GM12878 (cell line): ENCODE data around the gene PRSS8. TPM values are rescaled to one million over a fixed set of nuclear protein-coding genes. Genes with fewer than 3 reads are reported as not detected.

ENCODE experiments used
- ATAC-seq: fragments of 200-7000 bp; cut with Tn5 transposase; 3 replicates; pipeline ENCODE4 v1.9.1; 2020; ENCODE audit warnings: mild to moderate bottlenecking, moderate library complexity
- BruUV-seq: library from RNA; stranded (reverse); fragments of 400-500 nt; replicated peaks from 2 replicates; lab custom pipeline; 2021; lab: Mats Ljungman, UMichigan
- CTCF ChIA-PET: fragments of 300-600 bp; sonication (Branson Sonifier 250); formaldehyde crosslinking; extraction: SDS; loops from one replicate; lab custom pipeline; 2021; ENCODE audit warnings: inconsistent platforms; lab: Yijun Ruan, JAX
- POLR2A ChIA-PET: fragments of 350-600 bp; formaldehyde crosslinking; extraction: SDS; loops from one replicate; lab custom pipeline; 2021; ENCODE audit warnings: inconsistent platforms; lab: Charles Lee
- RAD21 ChIA-PET: fragments of 300-600 bp; sonication (Branson Sonifier 250); formaldehyde crosslinking; loops from one replicate; lab custom pipeline; 2023; ENCODE audit warnings: antibody characterized with exemption; ENCODE audit not compliant: unreplicated experiment; lab: Charles Lee
- SMC1A ChIA-PET: fragments of 300-600 bp; sonication (Branson Sonifier 250); formaldehyde crosslinking; loops from one replicate; lab custom pipeline; 2023; ENCODE audit not compliant: unreplicated experiment, uncharacterized antibody; lab: Charles Lee
- DNase-seq: peaks from one replicate; pipeline ENCODE4 v3.0.0-alpha.2; 2011; ENCODE audit warnings: low read depth, low spot score
- FAIRE-seq: peaks from 3 replicates; lab custom pipeline; 2011; peaks lifted over from hg19 to GRCh38; lab: Jason Lieb, UNC
- H2AFZ ChIP-seq: 2 replicates; pipeline ENCODE4 v1.6.0; 2011; ENCODE audit warnings: low read depth, low read length, control low read depth; ENCODE audit not compliant: control insufficient read depth
- H3K27ac ChIP-seq: 2 replicates; pipeline ENCODE4 v1.5.1; 2011; ENCODE audit warnings: control low read depth; ENCODE audit not compliant: control insufficient read depth, insufficient read depth
- H3K27me3 ChIP-seq, 2 experiments: replicated peaks in 1 of 2; 2 replicates each; pipeline versions ENCODE4 v1.6.0 to v1.6.1; 2011; ENCODE audit warnings: low read length in 1 of 2; ENCODE audit not compliant: control insufficient read depth in 2 of 2, insufficient read depth in 2 of 2
- H3K36me3 ChIP-seq, 2 experiments: 2 replicates each; pipeline ENCODE4 v1.5.1; 2011; ENCODE audit warnings: low read length in 1 of 2; ENCODE audit not compliant: control insufficient read depth in 2 of 2, insufficient read depth in 2 of 2
- H3K4me1 ChIP-seq: 2 replicates; pipeline ENCODE4 v1.6.1; 2011; ENCODE audit warnings: mild to moderate bottlenecking, low read length, moderate library complexity, mixed read lengths; ENCODE audit not compliant: control insufficient read depth, insufficient read depth
- H3K4me2 ChIP-seq: 2 replicates; pipeline ENCODE4 v1.6.0; 2011; ENCODE audit warnings: control low read depth; ENCODE audit not compliant: control insufficient read depth, insufficient read depth
- H3K4me3 ChIP-seq: fragments of 200-600 bp; sonication (generic); 2 replicates; pipeline ENCODE4 v1.5.1; 2016
- H3K79me2 ChIP-seq: 2 replicates; pipeline ENCODE4 v1.6.0; 2011; ENCODE audit warnings: low read length; ENCODE audit not compliant: control insufficient read depth, insufficient read depth
- H3K9ac ChIP-seq: 2 replicates; pipeline ENCODE4 v1.8.0; 2011; ENCODE audit warnings: low read length, control low read depth, mixed read lengths; ENCODE audit not compliant: control insufficient read depth, insufficient read depth
- H3K9me3 ChIP-seq: replicated peaks from 3 replicates; pipeline ENCODE4 v1.5.1; 2011; ENCODE audit warnings: mild to moderate bottlenecking, low read length; ENCODE audit not compliant: control insufficient read depth, insufficient read depth
- H4K20me1 ChIP-seq: 2 replicates; pipeline ENCODE4 v1.6.0; 2011; ENCODE audit not compliant: control insufficient read depth, insufficient read depth
- CBFB ChIP-seq: IDR thresholded peaks from 2 replicates; pipeline ENCODE4 v1.6.1; 2016; ENCODE audit warnings: antibody characterized with exemption, low read depth
- CBX5 ChIP-seq: sonication (generic); IDR thresholded peaks from 2 replicates; pipeline ENCODE4 v1.6.1; 2016; ENCODE audit warnings: low read depth, moderate library complexity, mild to moderate bottlenecking, inconsistent platforms
- E2F8 ChIP-seq: fragments of 450-650 bp; IDR thresholded peaks from 2 replicates; pipeline ENCODE4 v1.6.1; 2018; ENCODE audit warnings: mild to moderate bottlenecking, low read depth, moderate library complexity; ENCODE audit not compliant: partially characterized antibody
- ELK1 ChIP-seq: IDR thresholded peaks from 2 replicates; pipeline ENCODE4 v1.6.1; 2012; ENCODE audit warnings: low read depth, low read length, improper control_type of control experiment
- FOXK2 ChIP-seq: fragments of 450-650 bp; IDR thresholded peaks from 2 replicates; pipeline ENCODE4 v1.6.1; 2017; ENCODE audit warnings: mild to moderate bottlenecking, moderate library complexity
- IRF5 ChIP-seq: fragments of 450-650 bp; IDR thresholded peaks from 2 replicates; pipeline ENCODE4 v1.6.1; 2017; ENCODE audit warnings: borderline replicate concordance
- MTA3 ChIP-seq: IDR thresholded peaks from 2 replicates; pipeline ENCODE4 v1.6.1; 2012; ENCODE audit warnings: low read length, inconsistent platforms, borderline replicate concordance
- NR2C2 ChIP-seq: IDR thresholded peaks from 2 replicates; pipeline ENCODE4 v1.6.1; 2011; ENCODE audit warnings: borderline replicate concordance, low read depth; ENCODE audit not compliant: control insufficient read depth, insufficient read length
- PBX3 ChIP-seq: IDR thresholded peaks from 2 replicates; pipeline ENCODE4 v1.6.1; 2011; ENCODE audit warnings: mild to moderate bottlenecking, low read depth, low read length, moderate library complexity; ENCODE audit not compliant: insufficient replicate concordance
- RCOR1 ChIP-seq: conservative IDR thresholded peaks from 2 replicates; pipeline ENCODE4 v1.6.1; 2012; ENCODE audit warnings: low read depth, low read length, improper control_type of control experiment
- ZBTB33 ChIP-seq: fragments of 450-650 bp; IDR thresholded peaks from 2 replicates; pipeline ENCODE4 v1.6.1; 2017; ENCODE audit warnings: mild to moderate bottlenecking
- ZBTB4 ChIP-seq: fragments of 450-650 bp; formaldehyde crosslinking; IDR thresholded peaks from 2 replicates; pipeline ENCODE4 v1.4.0; 2022; ENCODE audit warnings: mild to moderate bottlenecking, moderate library complexity
- WGBS: methylation state at CpG from one replicate; pipeline ENCODE4 v1.1.6; 2016; ENCODE audit warnings: low lambda C conversion rate; ENCODE audit not compliant: insufficient replicate concordance, insufficient coverage; ENCODE audit errors: missing lambda C conversion rate; 5-methylcytosine and 5-hydroxymethylcytosine counted together
- in situ Hi-C: fragments of 300-500 bp; cut with MboI; formaldehyde crosslinking; loops from 9 replicates; pipeline ENCODE4 v1.14.3; 2018; ENCODE audit warnings: mixed read lengths
- intact Hi-C: fragments of 100-400 bp; cut with micrococcal nuclease; formaldehyde crosslinking; loops from one replicate; pipeline ENCODE4 v1.14.2; 2022; ENCODE audit not compliant: unreplicated experiment
- polyA plus RNA-seq, 11 experiments: library from polyadenylated mRNA; depleted of rRNA in 4 of 11; unstranded in 6 of 11; stranded (reverse) in 5 of 11; fragments of >200 nt; fragmentation: Nextera tagmentation in 4 of 11; fragmentation: Illumina TruSeq in 1 of 11; extraction: Ambion mirVana in 4 of 11; extraction: Trizol in 1 of 11; gene quantifications; 1 replicate in 1 of 11; 2 replicates in 10 of 11; pipeline versions ENCODE4 v1.2.1 to v1.2.3, GENCODE V29; 2011 to 2016; ENCODE audit warnings: inconsistent platforms in 2 of 11, missing spikeins in 2 of 11, low read depth in 1 of 11
- total RNA-seq, 4 experiments: library from RNA; depleted of rRNA in 3 of 4; stranded (reverse); fragments of >200 nt in 3 of 4; fragmentation: Illumina TruSeq in 1 of 4; extraction: Trizol in 1 of 4; gene quantifications; 2 replicates each; pipeline versions ENCODE4 v1.2.1 to v1.2.3, GENCODE V29; 2013 to 2021

PRSS8 gene
- total and polyA plus RNA-seq, 10 of the 15 experiments (the other 5 are each of a cell fraction or from before 2014, with no cell fraction given) = 0.33 to 0.58 TPM; not detected in 8

GRCh38 chr16:31148281-31148728 is 12.8 kb upstream of the PRSS8 start:
- CTCF ChIA-PET = no interaction called here
- H2AFZ ChIP-seq = no peak overlapping the region
- TF ChIP-seq ELK1 = no peak
- no peak for TF ChIP-seq MTA3
- TF ChIP-seq PBX3 = no peak
- no peak for TF ChIP-seq FOXK2
- no peak for TF ChIP-seq E2F8
- TF ChIP-seq ZBTB4 = no peak
- TF ChIP-seq CBFB = no peak
- no peak for TF ChIP-seq ZBTB33
- no peak for TF ChIP-seq RCOR1
- TF ChIP-seq IRF5 = no peak
- TF ChIP-seq CBX5 = no peak
- TF ChIP-seq NR2C2 = no peak

More at GRCh38 chr16:31148281-31148728, 12.8 kb upstream of the PRSS8 start:
- Histone ChIP-seq H3K4me1 (no peaks in the 10 kb centered on the region), H3K4me2 (no peak overlapping the region), H3K36me3 (no peaks in the 10 kb centered on the region), H3K27ac (no peak overlapping the region), H3K27me3 (no peaks in the 10 kb centered on the region), H3K79me2 (no peaks in the 10 kb centered on the region), H3K9ac (no peak overlapping the region), H3K9me3 (no peaks in the 10 kb centered on the region), H3K4me3 (no peak overlapping the region), H4K20me1 (peaks cover 3% of the 10 kb centered on the region; the same call in 1 of the 2 replicates)
- RAD21 ChIA-PET = no interaction called here
- in situ Hi-C loops (loop anchor here (10.0 kb wide), 1 partner anchor 726 kb away; the partner anchor contains the start of gene ZNF267), intact Hi-C loops (no loop called here)
- DNase-seq (no peak), FAIRE-seq (no peak), ATAC-seq (peak; percentile 60)
- SMC1A ChIA-PET = no interaction called here
- WGBS = 58% methylated on average over 27 of the region's 40 CpGs
- BruUV-seq = no TSS peak
- POLR2A ChIA-PET = no interaction called here
